Measurements from ENCODE around the gene DCHS1.

DNA sequence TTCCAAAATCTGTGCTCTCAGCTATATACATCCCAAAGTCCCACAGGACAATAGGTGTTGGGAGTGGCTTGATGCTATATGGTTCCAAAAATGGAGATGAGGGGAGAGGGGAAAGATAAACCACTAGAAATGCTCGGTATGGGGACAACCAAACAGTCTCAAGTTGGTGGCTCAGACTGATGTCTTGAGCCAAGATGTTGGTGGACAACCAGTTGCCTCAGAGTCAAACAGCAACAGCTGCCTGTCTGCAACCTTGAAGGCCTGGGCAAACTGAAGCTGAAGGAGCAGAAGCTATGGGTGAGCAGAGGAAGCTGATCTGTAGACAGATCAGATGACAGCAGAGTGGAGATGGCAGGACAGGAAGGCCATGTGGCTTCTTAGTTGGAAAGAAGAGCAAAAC lies 56.2 kb downstream of the DCHS1 start:
- TF ChIP-seq, protein P1, sequence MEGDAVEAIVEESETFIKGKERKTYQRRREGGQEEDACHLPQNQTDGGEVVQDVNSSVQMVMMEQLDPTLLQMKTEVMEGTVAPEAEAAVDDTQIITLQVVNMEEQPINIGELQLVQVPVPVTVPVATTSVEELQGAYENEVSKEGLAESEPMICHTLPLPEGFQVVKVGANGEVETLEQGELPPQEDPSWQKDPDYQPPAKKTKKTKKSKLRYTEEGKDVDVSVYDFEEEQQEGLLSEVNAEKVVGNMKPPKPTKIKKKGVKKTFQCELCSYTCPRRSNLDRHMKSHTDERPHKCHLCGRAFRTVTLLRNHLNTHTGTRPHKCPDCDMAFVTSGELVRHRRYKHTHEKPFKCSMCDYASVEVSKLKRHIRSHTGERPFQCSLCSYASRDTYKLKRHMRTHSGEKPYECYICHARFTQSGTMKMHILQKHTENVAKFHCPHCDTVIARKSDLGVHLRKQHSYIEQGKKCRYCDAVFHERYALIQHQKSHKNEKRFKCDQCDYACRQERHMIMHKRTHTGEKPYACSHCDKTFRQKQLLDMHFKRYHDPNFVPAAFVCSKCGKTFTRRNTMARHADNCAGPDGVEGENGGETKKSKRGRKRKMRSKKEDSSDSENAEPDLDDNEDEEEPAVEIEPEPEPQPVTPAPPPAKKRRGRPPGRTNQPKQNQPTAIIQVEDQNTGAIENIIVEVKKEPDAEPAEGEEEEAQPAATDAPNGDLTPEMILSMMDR (IDR thresholded peaks at IDR 0.05), result no peak
- TF ChIP-seq POLR2AphosphoS5 (IDR thresholded peaks at IDR 0.05), result no peak
